ENCODE measurements around the gene OGFRL1.
A peak's percentile ranks its signal among the peaks of the same experiment; 100 is the strongest.

The OGFRL1 gene

GRCh38 chr6:71287038-71287437 is 1.6 kb upstream of the OGFRL1 start:
- DNase-seq (ENCODE audit: low spot score): peak; percentile 31

GRCh38 chr6:71287926-71288227 is 734 bp upstream of the OGFRL1 start:
- no peak for DNase-seq (ENCODE audit: low spot score)

DNA sequence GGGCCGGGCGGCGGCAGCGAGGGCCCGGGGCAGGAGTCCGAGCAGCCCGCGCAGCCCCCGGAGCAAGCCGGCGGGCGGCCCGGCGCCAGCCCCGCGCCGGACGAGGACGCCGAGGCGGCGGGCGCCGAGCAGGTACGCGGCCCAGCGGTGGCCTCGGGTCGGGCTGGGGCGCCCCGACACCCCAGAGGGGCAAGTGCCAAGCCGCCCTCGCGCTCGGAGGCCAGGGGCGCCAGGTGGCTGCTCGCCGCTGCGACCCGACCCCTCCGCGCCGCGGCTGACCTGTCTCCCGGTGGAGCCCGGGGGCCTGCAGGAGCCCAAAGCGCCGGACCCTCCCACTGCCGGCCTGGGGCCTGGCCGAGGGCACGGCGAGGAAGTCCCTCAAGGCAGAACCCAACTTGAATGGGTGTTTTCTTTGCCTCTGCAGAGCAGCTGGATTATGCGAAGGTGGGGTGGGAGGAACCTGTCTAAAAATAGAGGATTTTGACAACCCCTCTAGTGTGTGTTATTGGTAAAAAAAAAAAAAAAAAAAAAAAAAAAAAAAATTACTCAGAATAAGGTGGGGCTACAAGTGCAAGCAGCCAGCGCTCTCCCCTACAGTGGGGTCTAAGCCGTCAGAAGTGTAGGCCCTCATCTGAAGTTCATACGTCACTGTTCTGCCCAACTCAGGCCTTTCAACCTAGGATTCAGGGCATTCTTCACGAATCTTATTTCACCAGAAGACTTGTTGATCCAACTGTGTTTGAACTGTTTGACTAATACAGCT is 609 bp downstream of the OGFRL1 start:
- peak; percentile 51 for DNase-seq (ENCODE audit: low spot score)

DNA sequence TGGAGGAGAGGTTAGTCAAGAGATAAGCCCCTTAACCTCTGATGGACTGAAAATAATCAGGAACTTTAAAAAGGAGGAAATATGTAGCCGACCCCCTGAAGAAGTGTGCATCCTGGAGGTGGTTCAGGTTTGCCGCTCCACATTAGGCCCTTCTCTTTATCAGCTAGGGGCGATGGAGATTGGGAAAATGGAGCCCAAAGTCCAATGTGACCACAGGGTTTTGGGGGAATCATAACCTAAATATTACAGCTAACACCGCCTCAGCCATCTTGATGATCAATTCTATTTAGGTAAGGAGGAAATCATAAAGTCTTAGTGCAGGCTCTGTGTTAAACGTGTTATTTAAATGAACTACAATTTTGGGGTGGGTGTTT is 1.2 kb downstream of the OGFRL1 start:
- DNase-seq (ENCODE audit: low spot score): no peak

DNA sequence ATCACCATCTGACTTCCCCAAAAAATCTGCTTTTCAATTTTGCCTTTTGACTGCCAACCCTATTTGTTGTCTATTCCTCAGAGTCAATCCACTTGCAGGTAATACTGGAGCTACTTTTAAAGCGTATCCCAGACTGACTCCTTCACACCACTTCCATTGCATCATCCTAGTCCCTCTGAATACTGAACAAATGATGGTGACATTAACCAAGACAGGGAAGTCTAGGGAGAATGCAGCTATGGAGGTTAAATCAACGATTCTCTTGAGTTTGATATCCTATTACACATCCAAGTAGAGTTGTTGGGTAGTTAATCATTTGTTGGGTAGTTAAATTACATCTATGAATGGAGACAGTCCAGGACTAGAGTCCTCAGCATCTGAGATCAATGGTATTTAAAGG is 2.0 kb downstream of the OGFRL1 start:
- DNase-seq (ENCODE audit: low spot score): no peak

DNA sequence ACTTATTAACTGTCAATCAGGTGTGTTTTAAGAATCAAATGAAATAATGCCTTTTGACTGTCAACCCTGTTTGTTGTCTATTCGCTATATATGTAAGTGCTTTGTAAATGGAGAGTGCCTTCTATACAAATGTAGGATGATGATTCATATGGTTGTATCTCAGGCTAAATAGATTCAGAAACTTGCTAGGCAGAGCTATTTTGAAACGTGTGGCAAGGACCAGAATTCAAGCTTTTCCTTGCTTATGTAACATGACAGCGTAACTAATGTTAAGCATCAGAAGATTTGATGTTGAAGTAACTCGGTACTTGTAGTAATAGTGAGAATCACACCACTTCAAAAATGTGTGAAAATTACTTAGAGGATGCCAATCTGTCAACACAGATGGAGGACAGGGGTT is 3.4 kb downstream of the OGFRL1 start:
- no peak for DNase-seq (ENCODE audit: low spot score)

GRCh38 chr6:71294121-71294523 is 5.5 kb downstream of the OGFRL1 start:
- no peak for DNase-seq (ENCODE audit: low spot score)

DNA sequence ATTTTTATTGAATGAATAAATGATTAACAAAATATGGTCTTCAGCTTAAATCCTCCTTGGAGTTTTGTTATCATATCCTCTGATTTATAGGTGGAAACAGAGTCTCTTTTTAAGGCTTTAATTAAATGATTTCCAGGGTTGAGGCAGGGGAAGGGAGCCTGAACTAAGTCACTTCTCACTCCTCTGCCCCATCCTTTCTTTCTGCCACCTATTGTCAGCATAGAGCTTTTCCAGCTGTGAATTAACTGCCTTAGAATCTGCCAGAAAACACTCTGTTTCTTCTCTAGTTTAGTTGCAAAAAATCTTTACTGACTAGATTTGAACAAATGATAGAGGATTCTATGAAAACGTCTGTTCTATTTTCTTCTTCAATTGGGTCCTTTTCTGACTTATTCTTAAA is 9.8 kb downstream of the OGFRL1 start:
- DNase-seq (ENCODE audit: low spot score): no peak

DNA sequence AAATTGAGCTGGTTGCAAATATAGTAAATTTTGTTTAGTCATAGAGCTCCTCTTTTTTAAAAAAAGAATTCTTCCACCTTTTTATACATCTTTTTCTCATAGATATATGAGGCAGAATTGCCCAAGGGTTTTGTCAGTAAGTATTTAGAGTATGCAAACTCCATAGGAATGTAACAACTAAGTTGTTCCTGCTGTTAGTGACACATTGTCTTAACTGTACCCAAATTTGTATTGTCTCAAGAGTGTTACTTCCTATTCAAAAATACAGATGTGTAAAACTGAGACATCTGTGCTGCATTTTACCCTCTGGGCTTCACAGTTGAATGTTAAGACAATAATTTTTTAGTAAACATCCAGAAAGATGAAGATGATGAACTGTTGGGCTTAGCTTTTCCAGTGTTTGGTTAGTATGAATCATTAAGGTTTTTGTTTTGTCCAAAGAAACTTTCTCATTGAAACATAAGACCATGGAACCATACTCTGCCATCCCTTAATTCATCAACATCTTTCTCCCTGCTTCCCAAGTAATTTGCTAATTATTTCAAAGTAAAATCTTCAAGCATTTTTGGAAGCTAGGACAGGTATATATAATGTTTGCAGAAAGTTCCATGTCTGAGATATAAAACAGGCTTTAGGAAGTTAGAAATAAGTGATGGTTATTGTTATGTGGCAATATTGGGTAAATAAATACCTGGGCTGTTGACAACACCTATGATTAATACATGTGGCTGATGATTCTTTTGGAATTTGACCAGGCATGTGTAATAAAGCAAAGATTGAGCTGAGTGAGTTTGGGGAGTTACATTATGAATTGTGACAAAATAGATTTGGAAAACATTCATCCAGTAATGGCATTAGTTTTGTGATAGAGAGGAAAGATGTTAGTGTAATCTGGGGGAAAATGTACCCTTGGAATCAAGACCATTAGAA is 11.2 kb downstream of the OGFRL1 start:
- DNase-seq (ENCODE audit: low spot score): no peak

GRCh38 chr6:71300561-71301168 is 12.1 kb downstream of the OGFRL1 start:
- no peak for DNase-seq (ENCODE audit: low spot score)

- no peak for DNase-seq (ENCODE audit: low spot score)
Observed at GRCh38 chr6:71301546-71301945, 12.9 kb downstream of the OGFRL1 start.

- DNase-seq (ENCODE audit: low spot score): no peak
Observed at GRCh38 chr6:71309656-71310055, 21.0 kb downstream of the OGFRL1 start.

DNA sequence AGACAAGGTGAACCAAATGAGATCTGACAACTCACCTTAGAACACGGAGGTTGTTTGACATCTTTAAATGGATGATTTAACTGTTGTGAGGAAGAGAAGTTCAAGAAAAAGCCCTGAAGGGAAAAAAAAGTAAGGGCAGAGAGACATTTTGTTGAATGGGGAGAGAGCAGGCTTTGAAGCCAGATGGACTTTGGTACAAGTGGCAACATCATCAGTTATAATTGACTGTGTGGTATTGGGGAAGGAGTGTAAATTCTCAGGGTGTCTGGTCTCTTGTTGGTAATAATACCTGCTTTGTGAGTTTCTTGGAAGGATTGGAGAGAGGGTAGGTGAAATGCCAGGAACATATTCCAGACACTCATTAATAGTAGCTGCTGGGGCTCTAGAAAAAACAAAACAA is 21.6 kb downstream of the OGFRL1 start:
- no peak for DNase-seq (ENCODE audit: low spot score)

GRCh38 chr6:71312089-71312488 is 23.5 kb downstream of the OGFRL1 start:
- no peak for DNase-seq (ENCODE audit: low spot score)

GRCh38 chr6:71317441-71317840 is 28.8 kb downstream of the OGFRL1 start:
- no peak for DNase-seq (ENCODE audit: low spot score)

- DNase-seq (ENCODE audit: low spot score): no peak
Observed at GRCh38 chr6:71320041-71320440, 31.4 kb downstream of the OGFRL1 start.

DNA sequence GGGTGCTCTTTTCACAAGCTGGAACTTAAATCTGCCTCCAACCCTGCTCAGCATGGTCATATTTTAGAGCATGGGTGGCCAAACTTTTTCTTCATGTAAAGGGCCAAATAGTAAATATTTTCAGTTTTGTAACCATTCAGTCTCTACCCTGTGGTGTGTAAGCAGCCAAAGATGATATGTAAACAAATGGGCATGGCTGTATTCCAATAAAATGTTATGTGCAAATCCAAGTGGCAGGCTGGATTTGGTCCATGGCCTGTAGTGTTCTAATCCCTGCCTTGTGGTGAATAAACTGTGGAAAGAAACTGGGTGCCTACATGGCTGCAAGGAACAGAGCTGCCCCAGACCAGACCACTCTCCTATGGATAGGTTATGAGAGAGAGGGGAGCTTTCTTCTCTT is 32.7 kb downstream of the OGFRL1 start:
- no peak for DNase-seq (ENCODE audit: low spot score)

- no peak for DNase-seq (ENCODE audit: low spot score)
Observed at GRCh38 chr6:71324194-71324785, 35.7 kb downstream of the OGFRL1 start.

- no peak for DNase-seq (ENCODE audit: low spot score)
Observed at GRCh38 chr6:71326611-71327010, 38.0 kb downstream of the OGFRL1 start.

DNA sequence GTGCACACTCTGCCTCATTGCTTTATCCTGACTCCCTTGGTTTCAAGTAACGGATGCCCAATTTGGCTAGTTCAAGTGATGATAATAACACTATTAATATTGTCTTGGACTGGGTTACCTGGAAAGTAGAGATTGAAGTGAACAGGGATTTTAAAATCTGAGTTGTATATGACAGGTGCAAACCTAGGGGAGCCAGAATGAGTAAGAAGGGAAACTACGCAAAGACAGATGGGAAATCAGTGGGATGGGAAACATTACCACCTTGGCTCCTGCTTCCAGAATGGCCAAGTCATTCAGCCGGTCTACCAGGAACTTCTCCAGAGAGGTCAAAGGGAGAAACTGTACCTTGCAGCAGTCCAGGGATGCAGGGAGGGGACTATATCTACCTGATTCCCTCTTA is 41.9 kb downstream of the OGFRL1 start:
- DNase-seq (ENCODE audit: low spot score): no peak

DNA sequence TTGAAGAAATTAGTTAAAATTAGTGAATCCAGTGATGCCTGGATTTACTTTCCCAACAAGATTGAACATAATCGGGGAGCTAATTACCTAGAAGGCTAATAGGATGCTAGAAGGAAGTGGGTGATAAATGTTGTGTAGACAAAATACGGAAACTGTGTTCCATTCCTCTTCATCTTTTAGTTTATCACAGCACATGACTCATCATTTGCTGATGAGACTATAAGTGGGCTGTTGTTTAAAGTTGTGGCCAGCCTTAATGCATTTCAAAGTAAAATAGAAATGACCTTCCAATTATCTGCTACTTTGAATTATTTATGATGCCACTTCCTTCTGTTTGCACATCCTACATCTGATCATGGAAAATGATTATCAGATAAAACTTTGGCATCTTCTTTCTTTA is 43.4 kb downstream of the OGFRL1 start:
- no peak for DNase-seq (ENCODE audit: low spot score)

DNA sequence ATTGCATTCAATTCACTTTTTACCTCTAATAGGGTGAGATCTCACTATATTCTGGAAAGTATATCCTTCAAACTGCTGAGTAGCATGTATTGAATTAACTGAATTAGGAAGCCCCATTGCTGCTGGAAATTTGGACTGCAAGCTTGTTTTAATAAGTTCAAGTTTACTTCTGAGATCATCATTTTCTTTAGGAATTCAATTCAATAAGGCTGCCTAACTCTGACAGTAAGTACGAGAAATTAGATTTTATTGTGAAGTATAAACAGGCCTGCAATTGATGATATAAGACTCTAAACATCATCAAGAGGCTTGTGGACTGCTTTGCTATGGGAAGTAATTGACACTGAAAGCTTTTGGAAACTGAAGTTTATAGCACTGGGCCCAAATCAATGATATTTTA is 44.4 kb downstream of the OGFRL1 start:
- DNase-seq (ENCODE audit: low spot score): no peak

- DNase-seq (ENCODE audit: low spot score): no peak
Observed at GRCh38 chr6:71333697-71334096, 45.1 kb downstream of the OGFRL1 start.
